Measurements from ENCODE around the gene CLEC18A.

GRCh38 chr16:69910964-69911363, 40.2 kb upstream of the CLEC18A start:
- no peak for TF ChIP-seq CTCF (IDR thresholded peaks at IDR 0.05)
- no peak for TF ChIP-seq ZFX (IDR thresholded peaks at IDR 0.05; ENCODE audit: borderline replicate concordance)
